GM13976 (cell line): ENCODE data around the gene CEACAM20.
"Not testable (repeated sequence)": the region's sequence is repeated elsewhere in the genome, so short reads cannot be mapped to it uniquely, and the experiment has no call there.

ENCODE experiments used
- DNase-seq: peaks from one replicate; pipeline ENCODE4 v3.0.0; 2012; ENCODE audit warnings: low spot score
- CTCF ChIP-seq: IDR thresholded peaks from 2 replicates; pipeline ENCODE4 v1.5.1; 2012; ENCODE audit warnings: borderline replicate concordance, mild to moderate bottlenecking; ENCODE audit not compliant: insufficient read depth; ENCODE audit errors: extremely low read depth, missing control alignments, control extremely low read depth
- in situ Hi-C: fragments of 300-500 bp; cut with MboI; formaldehyde crosslinking; loops from one replicate; pipeline ENCODE4 v1.12.0; 2022; ENCODE audit warnings: low sequenced_read_pairs, mixed read lengths, inconsistent platforms; ENCODE audit not compliant: unreplicated experiment

Gene CEACAM20

GRCh38 chr19:44499559-44499958, 29.9 kb downstream of the CEACAM20 start:
- in situ Hi-C loops: no loop called here
- no peak for TF ChIP-seq CTCF
- no peak for DNase-seq

- DNase-seq: no peak
- in situ Hi-C loops: no loop called here
- no peak for TF ChIP-seq CTCF
Measured at GRCh38 chr19:44498988-44499387, 30.5 kb downstream of the CEACAM20 start.

DNA sequence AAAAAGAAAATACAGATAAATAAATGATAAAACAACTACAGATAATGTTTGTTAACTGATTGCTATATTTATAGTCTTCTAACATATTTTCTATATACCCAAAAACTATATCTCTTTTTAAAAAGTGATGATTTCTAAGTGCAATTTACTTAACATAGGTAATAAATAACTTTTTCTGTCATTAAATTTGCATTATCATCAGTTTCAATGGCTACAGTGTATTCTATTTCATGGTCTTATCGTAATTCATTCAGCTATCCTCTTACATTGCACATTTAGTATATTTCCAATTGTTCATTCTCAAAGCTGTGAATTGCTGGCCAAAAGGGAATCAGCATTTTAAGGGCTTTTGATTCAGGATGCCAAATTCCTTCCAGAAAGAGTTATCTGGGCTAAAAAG, 32.8 kb downstream of the CEACAM20 start:
- no peak for DNase-seq
- no peak for TF ChIP-seq CTCF
- in situ Hi-C loops: no loop called here

- no peak for DNase-seq
- no peak for TF ChIP-seq CTCF
- in situ Hi-C loops: no loop called here
Measured at GRCh38 chr19:44476559-44477408, 52.7 kb downstream of the CEACAM20 start.

DNA sequence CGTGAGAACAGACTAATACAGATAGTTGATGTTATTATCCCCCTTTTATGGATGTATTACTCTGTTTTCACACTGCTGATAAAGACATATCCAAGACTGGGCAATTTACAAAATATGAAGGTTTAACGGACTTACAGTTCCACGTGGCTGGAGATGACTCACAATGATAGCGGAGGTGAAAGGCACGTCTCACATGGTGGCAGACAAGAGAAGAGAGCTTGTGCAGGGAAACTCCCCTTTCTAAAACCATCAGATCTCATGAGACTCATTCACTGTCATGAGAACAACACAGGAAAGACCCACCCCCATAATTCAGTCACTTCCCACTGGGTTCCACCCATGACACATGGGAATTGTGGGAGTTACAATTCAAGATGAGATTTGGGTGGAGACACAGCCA, 60.7 kb downstream of the CEACAM20 start:
- DNase-seq, in situ Hi-C loops: not testable (repeated sequence)

GRCh38 chr19:44462600-44463286, 66.7 kb downstream of the CEACAM20 start:
- in situ Hi-C loops, DNase-seq: not testable (repeated sequence)
